OCI-LY1 (cell line): ENCODE data around the gene TREH.

ENCODE experiments used
- H2AFZ ChIP-seq: fragments of 200-600 bp; sonication (generic), shearing (Covaris generic); 2 replicates; pipeline ENCODE4 v1.6.0; 2014; ENCODE audit warnings: antibody characterized with exemption, mild to moderate bottlenecking, low read length
- H3F3A ChIP-seq: fragments of 200-600 bp; sonication (generic), shearing (Covaris generic); 2 replicates; pipeline ENCODE4 v1.6.0; 2014; ENCODE audit warnings: mild to moderate bottlenecking, antibody characterized with exemption, low read length, moderate library complexity; ENCODE audit not compliant: insufficient read depth
- H3K27ac ChIP-seq: fragments of 200-600 bp; sonication (generic); 2 replicates; pipeline ENCODE4 v1.5.1; 2014; ENCODE audit warnings: low read length, mixed run types, mild to moderate bottlenecking, low read depth; ENCODE audit not compliant: poor library complexity, severe bottlenecking
- H3K27me3 ChIP-seq: fragments of 200-600 bp; sonication (generic); 2 replicates; pipeline ENCODE4 v1.6.0; 2014; ENCODE audit warnings: antibody characterized with exemption, mild to moderate bottlenecking, low read length, moderate library complexity; ENCODE audit not compliant: insufficient read depth
- H3K36me3 ChIP-seq: fragments of 200-600 bp; sonication (generic); 2 replicates; pipeline ENCODE4 v1.6.1; 2014; ENCODE audit warnings: mild to moderate bottlenecking, antibody characterized with exemption, low read length, moderate library complexity, mixed read lengths; ENCODE audit not compliant: insufficient read depth
- H3K4me1 ChIP-seq: fragments of 200-600 bp; sonication (generic); 2 replicates; pipeline ENCODE4 v1.5.1; 2014; ENCODE audit warnings: mild to moderate bottlenecking, low read length, moderate library complexity; ENCODE audit not compliant: insufficient read depth, severe bottlenecking
- H3K4me2 ChIP-seq: fragments of 200-600 bp; sonication (generic), shearing (Covaris generic); 2 replicates; pipeline ENCODE4 v1.6.1; 2014; ENCODE audit warnings: low read length
- H3K4me3 ChIP-seq: fragments of 200-600 bp; sonication (generic); 2 replicates; pipeline ENCODE4 v1.5.1; 2014; ENCODE audit warnings: low read length, low read depth, mild to moderate bottlenecking, mixed read lengths; ENCODE audit not compliant: poor library complexity, severe bottlenecking
- H3K79me2 ChIP-seq: fragments of 200-600 bp; shearing (Covaris generic); 2 replicates; pipeline ENCODE4 v1.6.1; 2016; ENCODE audit warnings: mixed run types, low read length, mixed read lengths; ENCODE audit not compliant: insufficient read depth
- H3K9ac ChIP-seq: fragments of 200-600 bp; sonication (generic), shearing (Covaris generic); 2 replicates; pipeline ENCODE4 v1.6.1; 2014; ENCODE audit warnings: mild to moderate bottlenecking, low read length, mixed read lengths
- H3K9me2 ChIP-seq: fragments of 200-600 bp; sonication (generic), shearing (Covaris generic); 2 replicates; pipeline ENCODE4 v1.6.1; 2014; ENCODE audit warnings: low read depth, mild to moderate bottlenecking, low read length, mixed read lengths
- H3K9me3 ChIP-seq: fragments of 200-600 bp; shearing (Covaris generic); 2 replicates; pipeline ENCODE4 v1.6.1; 2014; ENCODE audit warnings: low read length, mixed read lengths
- H4K20me1 ChIP-seq: fragments of 200-600 bp; sonication (generic), shearing (Covaris generic); 2 replicates; pipeline ENCODE4 v1.6.0; 2016; ENCODE audit warnings: mild to moderate bottlenecking, low read length; ENCODE audit not compliant: insufficient read depth
- CTCF ChIP-seq: fragments of 200-600 bp; sonication (generic), shearing (Covaris generic); IDR thresholded peaks from 2 replicates; pipeline ENCODE4 v1.5.1; 2017; ENCODE audit warnings: mild to moderate bottlenecking, antibody characterized with exemption, low read length, moderate library complexity, mixed read lengths
- EZH2 ChIP-seq: fragments of 200-600 bp; sonication (generic), shearing (Covaris generic); IDR thresholded peaks from 2 replicates; pipeline ENCODE4 v1.8.0; 2017; ENCODE audit warnings: borderline replicate concordance, mixed run types, mild to moderate bottlenecking, antibody characterized with exemption, low read length, moderate library complexity, mixed read lengths

TREH gene

GRCh38 chr11:118677977-118678376, 1.5 kb downstream of the TREH start:
- Histone ChIP-seq H3K9ac (no peak overlapping the region), H3K36me3 (no peaks in the 10 kb centered on the region), H3K4me1 (no peaks in the 10 kb centered on the region), H3K9me2 (no peaks in the 10 kb centered on the region), H3K79me2 (no peaks in the 10 kb centered on the region), H3K27ac (no peak overlapping the region), H4K20me1 (no peaks in the 10 kb centered on the region), H3K4me2 (no peak overlapping the region), H3K27me3 (no peaks in the 10 kb centered on the region), H3K4me3 (no peak overlapping the region), H2AFZ (no peak overlapping the region), H3F3A (no peaks in the 10 kb centered on the region), H3K9me3 (no peaks in the 10 kb centered on the region)
- TF ChIP-seq CTCF (no peak), EZH2 (no peak)

- TF ChIP-seq EZH2 (no peak), CTCF (no peak)
- Histone ChIP-seq H3K36me3 (no peaks in the 10 kb centered on the region), H3K27me3 (no peaks in the 10 kb centered on the region), H4K20me1 (no peaks in the 10 kb centered on the region), H3K9ac (no peak overlapping the region), H3K9me3 (no peaks in the 10 kb centered on the region), H3K4me1 (no peaks in the 10 kb centered on the region), H3K9me2 (no peaks in the 10 kb centered on the region), H3F3A (no peaks in the 10 kb centered on the region), H3K27ac (no peak overlapping the region), H3K4me3 (no peak overlapping the region), H2AFZ (no peak overlapping the region), H3K79me2 (no peaks in the 10 kb centered on the region), H3K4me2 (no peak overlapping the region)
Observed at GRCh38 chr11:118674082-118674435, 5.4 kb downstream of the TREH start.

- TF ChIP-seq CTCF (no peak), EZH2 (no peak)
- H3K4me3 ChIP-seq = no peak overlapping the region
- H4K20me1 ChIP-seq = no peaks in the 10 kb centered on the region
- H3K4me1 ChIP-seq = no peaks in the 10 kb centered on the region
- no peaks in the 10 kb centered on the region for H3K79me2 ChIP-seq
- H3F3A ChIP-seq = no peaks in the 10 kb centered on the region
- no peak overlapping the region for H3K4me2 ChIP-seq
- H3K9ac ChIP-seq = no peak overlapping the region
- H3K9me2 ChIP-seq = no peaks in the 10 kb centered on the region
- H3K27ac ChIP-seq = no peak overlapping the region
- H2AFZ ChIP-seq = no peak overlapping the region
- no peaks in the 10 kb centered on the region for H3K9me3 ChIP-seq
- H3K36me3 ChIP-seq = no peaks in the 10 kb centered on the region
- H3K27me3 ChIP-seq = no peaks in the 10 kb centered on the region
Observed at GRCh38 chr11:118673361-118674081, 5.9 kb downstream of the TREH start.
